Gastroesophageal sphincter (tissue), 4 donors: ENCODE results near the gene PPP2R3C. TPM values are rescaled to one million over a fixed set of nuclear protein-coding genes. Genes with fewer than 3 reads are reported as not detected.

Source experiments
- ATAC-seq: fragments of 150-250 bp; one replicate; pipeline ENCODE4 v1.9.1; 2016; ENCODE audit warnings: mild to moderate bottlenecking, moderate library complexity
- H3K27ac ChIP-seq, 4 donors: fragments of 200-600 bp; sonication (generic) in 3 of 4; 1 replicate in 3 of 4; 2 replicates in 1 of 4; pipeline ENCODE4 v1.5.1; 2016 to 2019
- H3K27me3 ChIP-seq: fragments of 200-600 bp; sonication (generic); one replicate; pipeline ENCODE4 v1.5.1; 2019
- H3K36me3 ChIP-seq, 2 donors: fragments of 200-600 bp; sonication (generic); one replicate each; pipeline ENCODE4 v1.5.1; 2019; ENCODE audit warnings: control low read depth in 1 of 2
- H3K4me1 ChIP-seq, 3 donors: fragments of 200-600 bp; sonication (generic); 1 replicate in 2 of 3; 2 replicates in 1 of 3; pipeline ENCODE4 v1.5.1; 2016 to 2019; ENCODE audit warnings: control low read depth in 2 of 3
- H3K4me3 ChIP-seq, 2 donors: fragments of 200-600 bp; sonication (generic); one replicate each; pipeline ENCODE4 v1.5.1; 2019; ENCODE audit warnings: mild to moderate bottlenecking in 1 of 2, moderate library complexity in 1 of 2
- H3K9me3 ChIP-seq, 3 donors: fragments of 200-600 bp; sonication (generic); one replicate each; pipeline ENCODE4 v1.5.1; 2017 to 2019; ENCODE audit warnings: control low read depth in 2 of 3
- CTCF ChIP-seq, 4 experiments: fragments of 200-600 bp in 2 of 4; fragments of 450-650 bp in 2 of 4; sonication (generic) in 1 of 4; IDR thresholded peaks; one replicate each; pipeline ENCODE4 v1.5.1; 2017 to 2019; ENCODE audit warnings: antibody characterized with exemption in 4 of 4, mild to moderate bottlenecking in 2 of 4, moderate library complexity in 2 of 4
- EP300 ChIP-seq: sonication (generic); formaldehyde crosslinking; IDR thresholded peaks from one replicate; pipeline ENCODE4 v1.6.1; 2017; ENCODE audit warnings: antibody characterized with exemption, mild to moderate bottlenecking
- POLR2A ChIP-seq, 2 donors: fragments of 450-650 bp; IDR thresholded peaks; one replicate each; pipeline ENCODE4 v1.6.1; 2017; ENCODE audit warnings: antibody characterized with exemption in 2 of 2, mild to moderate bottlenecking in 2 of 2, moderate library complexity in 1 of 2
- POLR2AphosphoS5 ChIP-seq: sonication (generic); formaldehyde crosslinking; IDR thresholded peaks from one replicate; pipeline ENCODE4 v1.6.1; 2017; ENCODE audit warnings: antibody characterized with exemption
- WGBS, 2 donors: methylation state at CpG; one replicate each; pipeline ENCODE4 v1.1.5; 2018; ENCODE audit warnings: low coverage in 1 of 2; 5-methylcytosine and 5-hydroxymethylcytosine counted together
- total RNA-seq, 4 donors: library from RNA; depleted of rRNA; stranded (reverse); fragments of >200 nt; gene quantifications; one replicate each; pipeline ENCODE4 v1.1.0, GENCODE V29; 2016

PPP2R3C gene
- total RNA-seq, 4 donors from 2014 or later: 29.3 to 44.9 (median 32.4) TPM

- H3K36me3 ChIP-seq: peaks cover 3 to 100% of the 10 kb centered on the region in 2 donors
- no peak for ATAC-seq
- TF ChIP-seq POLR2AphosphoS5: no peak
- no peak for TF ChIP-seq CTCF (IDR thresholded peaks at IDR 0.05)
- no peak for TF ChIP-seq EP300
- TF ChIP-seq POLR2A (IDR thresholded peaks at IDR 0.05): no peak
- no peaks in the 10 kb centered on the region for H3K4me1 ChIP-seq
- 75 to 83% methylated on average over 2 of the region's 2 CpGs for WGBS, 2 donors
- no peaks in the 10 kb centered on the region for H3K27me3 ChIP-seq
- H3K9me3 ChIP-seq: no peaks in the 10 kb centered on the region
- H3K27ac ChIP-seq: no peak overlapping the region
- no peak overlapping the region for H3K4me3 ChIP-seq
These were observed 36.3 kb downstream of the PPP2R3C start for GRCh38 chr14:35085441-35085840.

GRCh38 chr14:35083530-35084150 lies 38.1 kb downstream of the PPP2R3C start:
- ATAC-seq: no peak
- no peak overlapping the region for H3K4me3 ChIP-seq
- peaks cover 3 to 100% of the 10 kb centered on the region in 2 donors for H3K36me3 ChIP-seq
- no peaks in the 10 kb centered on the region for H3K27me3 ChIP-seq
- H3K27ac ChIP-seq: no peak overlapping the region
- TF ChIP-seq POLR2A (IDR thresholded peaks at IDR 0.05) (no peak), CTCF (IDR thresholded peaks at IDR 0.05) (no peak), POLR2AphosphoS5 (no peak), EP300 (no peak)
- H3K9me3 ChIP-seq: no peaks in the 10 kb centered on the region
- 89% methylated on average over 8 of the region's 8 CpGs for WGBS, 2 donors
- no peaks in the 10 kb centered on the region for H3K4me1 ChIP-seq

GRCh38 chr14:35079742-35080141 lies 42.0 kb downstream of the PPP2R3C start:
- no peak for TF ChIP-seq CTCF (IDR thresholded peaks at IDR 0.05)
- no peak for TF ChIP-seq POLR2AphosphoS5
- TF ChIP-seq POLR2A (IDR thresholded peaks at IDR 0.05): no peak
- no peak for TF ChIP-seq EP300
- no peaks in the 10 kb centered on the region for H3K9me3 ChIP-seq
- H3K4me1 ChIP-seq: no peaks in the 10 kb centered on the region
- H3K4me3 ChIP-seq: no peak overlapping the region
- peaks cover 0 to 95% of the 10 kb centered on the region in 2 donors for H3K36me3 ChIP-seq
- H3K27ac ChIP-seq: no peak overlapping the region
- ATAC-seq: no peak
- no peaks in the 10 kb centered on the region for H3K27me3 ChIP-seq
- WGBS, 2 donors: 57 to 71% methylated on average over 1 of the region's 1 CpG

- no peak overlapping the region for H3K27ac ChIP-seq
- H3K4me1 ChIP-seq: no peaks in the 10 kb centered on the region
- H3K4me3 ChIP-seq: no peak overlapping the region
- H3K27me3 ChIP-seq: no peaks in the 10 kb centered on the region
- H3K9me3 ChIP-seq: no peaks in the 10 kb centered on the region
- no peak for ATAC-seq
- peaks cover 0 to 95% of the 10 kb centered on the region in 2 donors for H3K36me3 ChIP-seq
- WGBS, 2 donors: 90 to 100% methylated on average over 2 of the region's 2 CpGs
- TF ChIP-seq CTCF (IDR thresholded peaks at IDR 0.05): no peak
- no peak for TF ChIP-seq POLR2A (IDR thresholded peaks at IDR 0.05)
- TF ChIP-seq POLR2AphosphoS5: no peak
- TF ChIP-seq EP300: no peak
These were observed 43.7 kb downstream of the PPP2R3C start for GRCh38 chr14:35078082-35078481.

- Histone ChIP-seq H3K27ac (no peak overlapping the region), H3K9me3 (no peaks in the 10 kb centered on the region), H3K4me3 (no peak overlapping the region), H3K36me3 (peaks cover 0 to 91% of the 10 kb centered on the region in 2 donors), H3K27me3 (no peaks in the 10 kb centered on the region), H3K4me1 (no peaks in the 10 kb centered on the region)
- 81 to 90% methylated on average over 1 of the region's 1 CpG for WGBS, 2 donors
- ATAC-seq: no peak
- TF ChIP-seq CTCF (IDR thresholded peaks at IDR 0.05) (no peak), EP300 (no peak), POLR2AphosphoS5 (no peak), POLR2A (IDR thresholded peaks at IDR 0.05) (no peak)
These were observed 48.3 kb downstream of the PPP2R3C start for GRCh38 chr14:35073486-35073885.
